Karpas-422 (cell line): ENCODE measurements around the gene USP10. TPM values are rescaled to one million over a fixed set of nuclear protein-coding genes. Genes with fewer than 3 reads are reported as not detected.

Source experiments
- DNase-seq: peaks from one replicate; pipeline ENCODE4 v3.0.0-alpha.2; 2015
- H2AFZ ChIP-seq: fragments of 200-600 bp; sonication (generic); 2 replicates; pipeline ENCODE4 v1.6.1; 2014; ENCODE audit warnings: antibody characterized with exemption, low read length, mixed read lengths
- H3K27ac ChIP-seq: fragments of 200-600 bp; sonication (generic); 2 replicates; pipeline ENCODE4 v1.5.1; 2014; ENCODE audit warnings: mild to moderate bottlenecking, low read length, moderate library complexity
- H3K27me3 ChIP-seq: fragments of 200-600 bp; sonication (generic); 2 replicates; pipeline ENCODE4 v1.6.1; 2014; ENCODE audit warnings: low read length, mixed read lengths
- H3K36me3 ChIP-seq: fragments of 200-600 bp; sonication (generic); 2 replicates; pipeline ENCODE4 v1.6.1; 2014; ENCODE audit warnings: low read length, mixed read lengths; ENCODE audit not compliant: insufficient read depth
- H3K4me1 ChIP-seq: fragments of 200-600 bp; sonication (generic); 2 replicates; pipeline ENCODE4 v1.6.1; 2014; ENCODE audit warnings: mild to moderate bottlenecking, low read length, mixed read lengths
- H3K4me2 ChIP-seq: fragments of 200-600 bp; sonication (generic); 2 replicates; pipeline ENCODE4 v1.6.1; 2014; ENCODE audit warnings: low read length, low read depth, mild to moderate bottlenecking; ENCODE audit not compliant: poor library complexity, severe bottlenecking
- H3K4me3 ChIP-seq: fragments of 200-600 bp; sonication (generic); 2 replicates; pipeline ENCODE4 v1.5.1; 2014; ENCODE audit warnings: mild to moderate bottlenecking, antibody characterized with exemption, low read length, mixed read lengths
- H3K79me2 ChIP-seq: fragments of 200-600 bp; sonication (generic); 2 replicates; pipeline ENCODE4 v1.6.1; 2014; ENCODE audit warnings: mild to moderate bottlenecking, low read length, mixed read lengths
- H3K9ac ChIP-seq: fragments of 200-600 bp; sonication (generic); 2 replicates; pipeline ENCODE4 v1.6.0; 2014; ENCODE audit warnings: low read length
- H3K9me2 ChIP-seq: fragments of 200-600 bp; sonication (generic), shearing (Covaris generic); replicated peaks from 2 replicates; pipeline ENCODE4 v1.6.0; 2014; ENCODE audit warnings: mild to moderate bottlenecking, low read length, moderate library complexity; ENCODE audit not compliant: insufficient read depth
- H3K9me3 ChIP-seq: fragments of 300-700, 200-600 bp; sonication (generic); 2 replicates; pipeline ENCODE4 v1.6.1; 2014; ENCODE audit warnings: low read length, mixed read lengths
- H4K20me1 ChIP-seq: fragments of 200-600 bp; sonication (generic); 2 replicates; pipeline ENCODE4 v1.6.1; 2014; ENCODE audit warnings: mild to moderate bottlenecking, antibody characterized with exemption, low read length, low read depth; ENCODE audit not compliant: insufficient read depth
- total RNA-seq: library from RNA; depleted of rRNA; stranded (reverse); fragments of >200 nt; shearing (Covaris generic); gene quantifications from 2 replicates; pipeline ENCODE4 v1.2.3, GENCODE V29; 2014; ENCODE audit warnings: low replicate concordance

The USP10 gene
- total RNA-seq, 1 experiment from 2014 or later = 79.9 TPM

- no peak overlapping the region for H3K9ac ChIP-seq
- DNase-seq = no peak
- no peak overlapping the region for H2AFZ ChIP-seq
- peaks cover 16% of the 10 kb centered on the region for H3K4me1 ChIP-seq
- peaks cover 34% of the 10 kb centered on the region for H4K20me1 ChIP-seq
- H3K27ac ChIP-seq = no peak overlapping the region
- no peaks in the 10 kb centered on the region for H3K9me2 ChIP-seq
- H3K36me3 ChIP-seq = peaks cover 8% of the 10 kb centered on the region; the same call in 1 of the 2 replicates
- H3K79me2 ChIP-seq = peaks cover 90% of the 10 kb centered on the region
- H3K9me3 ChIP-seq = no peaks in the 10 kb centered on the region
- no peak overlapping the region for H3K4me3 ChIP-seq
- H3K4me2 ChIP-seq = no peak overlapping the region
- no peaks in the 10 kb centered on the region for H3K27me3 ChIP-seq
Measured at GRCh38 chr16:84750575-84750974, 50.8 kb downstream of the USP10 start.

GRCh38 chr16:84751241-84751640 is 51.4 kb downstream of the USP10 start:
- no peak overlapping the region for H3K9ac ChIP-seq
- H3K27me3 ChIP-seq = no peaks in the 10 kb centered on the region
- peaks cover 90% of the 10 kb centered on the region for H3K79me2 ChIP-seq
- H4K20me1 ChIP-seq = peaks cover 38% of the 10 kb centered on the region
- H3K27ac ChIP-seq = no peak overlapping the region
- peaks cover 16% of the 10 kb centered on the region for H3K4me1 ChIP-seq
- no peaks in the 10 kb centered on the region for H3K9me3 ChIP-seq
- H3K36me3 ChIP-seq = peaks cover 5% of the 10 kb centered on the region; the same call in 1 of the 2 replicates
- H3K4me2 ChIP-seq = no peak overlapping the region
- H2AFZ ChIP-seq = no peak overlapping the region
- no peak for DNase-seq
- H3K4me3 ChIP-seq = no peak overlapping the region
- H3K9me2 ChIP-seq = no peaks in the 10 kb centered on the region

DNA sequence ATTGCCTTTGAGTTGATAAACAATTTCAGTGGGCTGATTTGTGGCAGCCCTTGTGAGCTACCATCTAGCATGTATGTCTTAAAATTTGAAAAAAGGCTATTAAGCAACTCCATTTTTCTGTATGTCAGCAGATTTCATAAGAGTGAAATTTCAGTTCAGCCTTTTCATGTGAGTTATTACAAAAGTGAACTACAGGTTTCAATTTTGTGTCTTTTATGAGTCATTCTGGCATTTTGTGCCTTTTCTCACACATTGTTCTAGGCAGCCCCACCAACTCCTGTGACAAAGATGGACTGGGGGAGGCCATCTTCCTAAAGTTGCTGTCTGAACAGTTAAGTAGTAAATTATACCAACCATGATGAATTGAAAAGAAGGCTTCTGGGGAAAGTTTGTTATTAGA is 52.1 kb downstream of the USP10 start:
- H3K9me2 ChIP-seq = no peaks in the 10 kb centered on the region
- no peaks in the 10 kb centered on the region for H3K9me3 ChIP-seq
- peaks cover 16% of the 10 kb centered on the region for H3K4me1 ChIP-seq
- H3K27me3 ChIP-seq = no peaks in the 10 kb centered on the region
- peaks cover 92% of the 10 kb centered on the region for H3K79me2 ChIP-seq
- H3K36me3 ChIP-seq = peaks cover 5% of the 10 kb centered on the region; the same call in 1 of the 2 replicates
- no peak overlapping the region for H3K9ac ChIP-seq
- DNase-seq = no peak
- H2AFZ ChIP-seq = no peak overlapping the region
- peaks cover 36% of the 10 kb centered on the region for H4K20me1 ChIP-seq
- H3K4me2 ChIP-seq = no peak overlapping the region
- H3K4me3 ChIP-seq = no peak overlapping the region
- H3K27ac ChIP-seq = no peak overlapping the region

DNA sequence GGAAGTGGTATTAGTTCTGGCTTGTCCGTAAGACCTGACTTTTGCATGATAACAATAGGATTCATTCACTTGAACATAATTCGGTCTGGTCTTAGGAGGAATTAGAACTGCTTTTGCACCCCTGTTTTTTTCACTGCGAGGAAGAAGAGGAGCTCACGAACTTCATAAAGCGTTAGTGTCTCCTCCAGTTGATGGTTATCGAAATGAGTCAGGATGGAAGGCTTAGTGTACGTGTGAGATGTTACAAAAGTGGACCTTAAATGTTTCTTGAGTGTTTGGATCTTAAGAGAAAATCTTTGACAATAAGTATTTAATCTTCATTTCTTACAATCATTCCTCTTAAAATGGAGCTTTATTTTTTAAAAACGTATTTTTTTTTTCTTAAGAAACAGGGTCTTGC is 52.8 kb downstream of the USP10 start:
- H3K27me3 ChIP-seq = no peaks in the 10 kb centered on the region
- H3K9me3 ChIP-seq = no peaks in the 10 kb centered on the region
- no peak overlapping the region for H2AFZ ChIP-seq
- H3K9me2 ChIP-seq = no peaks in the 10 kb centered on the region
- no peak overlapping the region for H3K4me2 ChIP-seq
- H3K36me3 ChIP-seq = peaks cover 5% of the 10 kb centered on the region; the same call in 1 of the 2 replicates
- H3K79me2 ChIP-seq = peaks cover 93% of the 10 kb centered on the region
- no peak for DNase-seq
- H3K9ac ChIP-seq = no peak overlapping the region
- H3K4me1 ChIP-seq = peaks cover 16% of the 10 kb centered on the region
- no peak overlapping the region for H3K27ac ChIP-seq
- H4K20me1 ChIP-seq = peaks cover 34% of the 10 kb centered on the region
- no peak overlapping the region for H3K4me3 ChIP-seq

GRCh38 chr16:84753412-84754326 is 53.9 kb downstream of the USP10 start:
- Histone ChIP-seq H3K27ac (no peak overlapping the region), H3K9me3 (no peaks in the 10 kb centered on the region), H3K9ac (no peak overlapping the region), H3K27me3 (no peaks in the 10 kb centered on the region), H3K79me2 (peaks cover 97% of the 10 kb centered on the region), H4K20me1 (peaks cover 43% of the 10 kb centered on the region), H3K36me3 (peaks cover 8% of the 10 kb centered on the region; the same call in 1 of the 2 replicates), H3K4me1 (peaks cover 16% of the 10 kb centered on the region), H2AFZ (no peak overlapping the region), H3K4me2 (peak overlapping the region; percentile 38), H3K9me2 (no peaks in the 10 kb centered on the region), H3K4me3 (no peak overlapping the region)
- no peak for DNase-seq

DNA sequence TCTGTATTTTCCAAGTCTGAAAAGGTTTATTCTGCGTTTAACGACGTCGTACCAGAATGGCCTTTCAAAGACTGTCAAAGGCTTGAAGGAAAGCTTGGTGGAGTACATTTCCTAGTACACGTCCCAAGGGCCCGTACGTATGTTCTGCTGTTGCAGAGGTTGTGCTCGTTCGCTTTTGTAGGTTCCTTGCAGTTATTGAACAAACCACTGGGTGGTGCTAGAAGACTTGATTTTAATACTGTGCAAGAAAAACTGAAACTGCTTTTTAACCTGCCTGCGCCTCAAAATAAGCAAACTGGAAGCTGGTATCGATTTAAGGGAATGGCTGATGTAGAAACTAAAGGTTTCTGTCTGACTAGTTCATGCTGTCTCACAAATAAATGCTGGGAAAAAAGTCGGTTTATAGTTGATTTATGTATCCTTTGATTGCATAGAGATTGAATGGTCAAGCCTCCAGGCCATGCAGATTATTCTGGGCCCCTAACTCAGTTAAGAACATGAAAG is 54.6 kb downstream of the USP10 start:
- H3K79me2 ChIP-seq = peaks cover 97% of the 10 kb centered on the region
- no peak overlapping the region for H3K27ac ChIP-seq
- H3K27me3 ChIP-seq = no peaks in the 10 kb centered on the region
- no peaks in the 10 kb centered on the region for H3K9me2 ChIP-seq
- no peak overlapping the region for H3K9ac ChIP-seq
- H3K9me3 ChIP-seq = no peaks in the 10 kb centered on the region
- H3K4me1 ChIP-seq = peaks cover 16% of the 10 kb centered on the region
- H3K4me2 ChIP-seq = peak overlapping the region; percentile 38
- H4K20me1 ChIP-seq = peaks cover 47% of the 10 kb centered on the region
- no peak overlapping the region for H3K4me3 ChIP-seq
- DNase-seq = peak; percentile 94
- no peak overlapping the region for H2AFZ ChIP-seq
- H3K36me3 ChIP-seq = peaks cover 11% of the 10 kb centered on the region; the same call in 1 of the 2 replicates

DNA sequence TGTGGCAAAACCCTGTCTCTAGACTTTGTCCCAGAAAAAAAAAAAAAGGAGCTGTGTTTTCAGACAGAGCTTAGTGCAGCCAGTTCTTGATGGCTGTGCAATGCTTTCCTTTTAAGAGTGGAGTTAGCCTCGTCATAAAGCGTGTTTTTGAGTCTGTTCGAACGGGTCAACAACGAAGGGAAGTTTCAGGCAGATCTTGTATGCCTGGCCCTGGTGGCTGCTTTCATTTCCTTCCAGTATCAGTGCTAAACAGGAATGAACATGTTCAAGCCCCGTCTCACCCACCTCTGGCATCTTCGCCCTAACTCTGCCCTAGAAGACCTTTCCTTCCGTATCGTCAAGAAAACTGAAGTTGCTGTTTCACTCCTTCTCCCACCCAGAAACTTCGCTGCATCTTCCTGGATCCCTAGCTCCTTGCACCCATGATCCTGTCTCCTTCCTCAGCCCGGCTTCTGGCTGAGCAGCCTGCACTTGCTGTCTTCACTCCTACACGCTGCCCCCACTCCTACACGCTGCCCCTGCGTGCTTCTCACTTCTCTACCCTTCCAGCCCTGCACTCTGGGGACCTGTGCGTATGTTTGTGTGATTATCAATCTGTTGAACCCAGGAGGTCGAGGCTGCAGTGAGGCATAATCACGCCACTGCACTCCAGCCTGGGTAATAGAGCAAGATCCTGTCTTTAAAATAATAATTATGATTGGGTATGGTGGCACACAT is 55.3 kb downstream of the USP10 start:
- peaks cover 47% of the 10 kb centered on the region for H4K20me1 ChIP-seq
- H3K4me3 ChIP-seq = no peak overlapping the region
- H3K27ac ChIP-seq = no peak overlapping the region
- no peaks in the 10 kb centered on the region for H3K9me2 ChIP-seq
- peaks cover 18% of the 10 kb centered on the region; the same call in 1 of the 2 replicates for H3K36me3 ChIP-seq
- H2AFZ ChIP-seq = no peak overlapping the region
- peaks cover 16% of the 10 kb centered on the region for H3K4me1 ChIP-seq
- peaks cover 97% of the 10 kb centered on the region for H3K79me2 ChIP-seq
- no peak overlapping the region for H3K4me2 ChIP-seq
- H3K9ac ChIP-seq = no peak overlapping the region
- DNase-seq = no peak
- no peaks in the 10 kb centered on the region for H3K27me3 ChIP-seq
- H3K9me3 ChIP-seq = no peaks in the 10 kb centered on the region

DNA sequence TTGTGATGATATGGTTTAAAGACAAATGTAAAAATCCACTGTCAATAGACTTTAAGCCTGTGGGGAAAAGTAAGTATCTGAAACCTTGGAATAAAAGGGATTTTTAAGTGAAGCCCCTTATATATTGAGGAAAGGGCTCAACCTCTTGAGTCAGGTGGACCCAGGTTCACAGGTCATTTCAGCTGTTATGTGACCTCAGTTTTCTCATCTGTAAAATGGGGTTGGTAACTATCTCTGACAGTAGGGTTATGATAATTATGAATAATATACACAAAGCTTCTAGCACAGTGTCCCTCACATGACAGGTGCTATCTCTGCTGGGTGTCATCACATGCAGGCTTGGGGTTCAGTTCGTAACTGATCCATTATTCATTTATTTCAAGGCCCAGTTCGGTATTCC is 57.0 kb downstream of the USP10 start:
- H3K9me3 ChIP-seq = no peaks in the 10 kb centered on the region
- H3K4me1 ChIP-seq = peaks cover 16% of the 10 kb centered on the region
- H3K4me3 ChIP-seq = no peak overlapping the region
- no peaks in the 10 kb centered on the region for H3K27me3 ChIP-seq
- H3K36me3 ChIP-seq = peaks cover 28% of the 10 kb centered on the region; the same call in 1 of the 2 replicates
- DNase-seq = no peak
- H3K9ac ChIP-seq = no peak overlapping the region
- no peaks in the 10 kb centered on the region for H3K9me2 ChIP-seq
- H2AFZ ChIP-seq = no peak overlapping the region
- no peak overlapping the region for H3K4me2 ChIP-seq
- H3K27ac ChIP-seq = no peak overlapping the region
- H3K79me2 ChIP-seq = peaks cover 95% of the 10 kb centered on the region
- H4K20me1 ChIP-seq = peaks cover 51% of the 10 kb centered on the region
